Measurements from ENCODE around the gene OXCT2.
"Not testable (repeated sequence)": the region's sequence is repeated elsewhere in the genome, so short reads cannot be mapped to it uniquely, and the experiment has no call there.

Gene OXCT2

DNA sequence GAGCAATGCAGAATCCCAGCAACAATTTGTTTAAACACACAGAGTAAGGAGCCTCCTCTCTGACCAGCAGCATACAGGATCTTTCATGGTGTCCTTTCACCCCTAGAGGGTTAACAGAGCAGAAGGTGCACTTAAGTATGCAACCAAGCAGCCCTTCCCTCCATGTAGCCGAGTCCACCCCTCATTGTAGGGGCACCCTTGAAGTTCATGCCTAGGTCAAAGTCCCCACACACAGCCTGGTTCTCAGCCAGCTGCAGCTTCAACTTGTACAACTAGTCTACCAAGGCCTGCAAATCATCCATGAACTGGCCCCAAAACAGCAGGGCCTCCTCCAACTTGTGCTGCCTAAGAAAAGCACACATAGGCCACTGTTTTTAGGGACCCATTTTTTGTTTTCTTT, 24.5 kb upstream of the OXCT2 start:
- TF ChIP-seq, protein P1, sequence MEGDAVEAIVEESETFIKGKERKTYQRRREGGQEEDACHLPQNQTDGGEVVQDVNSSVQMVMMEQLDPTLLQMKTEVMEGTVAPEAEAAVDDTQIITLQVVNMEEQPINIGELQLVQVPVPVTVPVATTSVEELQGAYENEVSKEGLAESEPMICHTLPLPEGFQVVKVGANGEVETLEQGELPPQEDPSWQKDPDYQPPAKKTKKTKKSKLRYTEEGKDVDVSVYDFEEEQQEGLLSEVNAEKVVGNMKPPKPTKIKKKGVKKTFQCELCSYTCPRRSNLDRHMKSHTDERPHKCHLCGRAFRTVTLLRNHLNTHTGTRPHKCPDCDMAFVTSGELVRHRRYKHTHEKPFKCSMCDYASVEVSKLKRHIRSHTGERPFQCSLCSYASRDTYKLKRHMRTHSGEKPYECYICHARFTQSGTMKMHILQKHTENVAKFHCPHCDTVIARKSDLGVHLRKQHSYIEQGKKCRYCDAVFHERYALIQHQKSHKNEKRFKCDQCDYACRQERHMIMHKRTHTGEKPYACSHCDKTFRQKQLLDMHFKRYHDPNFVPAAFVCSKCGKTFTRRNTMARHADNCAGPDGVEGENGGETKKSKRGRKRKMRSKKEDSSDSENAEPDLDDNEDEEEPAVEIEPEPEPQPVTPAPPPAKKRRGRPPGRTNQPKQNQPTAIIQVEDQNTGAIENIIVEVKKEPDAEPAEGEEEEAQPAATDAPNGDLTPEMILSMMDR (IDR thresholded peaks at IDR 0.05; ENCODE audit: low read depth, low read length, missing control alignments) = no peak
- no peak overlapping the region for H3K4me3 ChIP-seq (ENCODE audit: low read depth, low read length)
- DNase-seq (ENCODE audit: low read depth) = no peak

DNA sequence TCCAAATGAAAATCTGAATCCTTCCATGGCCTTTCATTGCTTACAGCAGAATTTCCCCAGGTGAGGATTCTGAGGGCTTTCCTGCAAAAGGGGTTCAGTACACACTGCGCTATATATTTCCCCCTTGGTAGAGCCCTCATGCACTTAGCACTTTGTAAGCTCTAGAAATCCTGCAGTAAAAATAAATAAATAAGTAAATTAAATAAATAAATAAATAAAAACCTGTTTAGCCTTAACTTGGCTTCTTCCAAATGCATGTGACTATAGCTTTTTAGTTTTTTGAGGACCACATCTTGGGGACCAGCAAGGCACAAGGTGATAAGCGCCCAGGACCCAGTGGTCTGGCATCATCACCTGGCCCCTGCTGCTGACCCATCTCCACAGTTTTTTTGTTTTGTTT, 20.7 kb upstream of the OXCT2 start:
- no peak overlapping the region for H3K4me3 ChIP-seq (ENCODE audit: low read depth, low read length)
- TF ChIP-seq, protein P1 (IDR thresholded peaks at IDR 0.05; ENCODE audit: low read depth, low read length, missing control alignments) = no peak
- DNase-seq (ENCODE audit: low read depth) = no peak

DNA sequence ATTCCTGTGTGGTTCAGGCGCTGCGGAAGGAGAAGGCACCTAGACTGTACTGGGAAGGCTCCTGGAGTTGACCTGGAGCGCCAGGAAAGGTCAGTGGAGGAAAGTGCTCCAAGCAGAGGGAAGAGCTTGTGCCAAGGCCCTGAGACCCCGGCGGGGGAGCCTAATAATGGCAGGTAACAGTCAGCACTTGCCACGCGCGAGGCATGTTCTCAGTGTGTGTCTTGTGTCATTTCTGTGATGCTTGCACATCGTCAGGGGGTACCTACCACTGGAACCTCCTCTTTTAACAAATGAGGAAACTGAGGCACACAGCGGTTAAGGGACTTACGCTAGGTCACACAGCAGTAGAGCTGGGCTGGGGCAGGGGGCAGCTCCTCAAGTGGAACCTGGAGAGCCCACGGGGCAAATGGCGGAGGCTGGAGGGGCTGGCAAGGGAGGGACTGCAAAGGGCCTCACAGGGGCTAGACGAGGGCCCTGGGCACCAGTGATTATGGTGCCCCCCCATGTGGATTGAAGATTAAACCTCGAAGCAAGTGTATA, 18.5 kb upstream of the OXCT2 start:
- peak overlapping the region; percentile 89 for H3K4me3 ChIP-seq (ENCODE audit: low read depth, low read length)
- TF ChIP-seq, protein P1 (IDR thresholded peaks at IDR 0.05; ENCODE audit: low read depth, low read length, missing control alignments) = no peak

DNA sequence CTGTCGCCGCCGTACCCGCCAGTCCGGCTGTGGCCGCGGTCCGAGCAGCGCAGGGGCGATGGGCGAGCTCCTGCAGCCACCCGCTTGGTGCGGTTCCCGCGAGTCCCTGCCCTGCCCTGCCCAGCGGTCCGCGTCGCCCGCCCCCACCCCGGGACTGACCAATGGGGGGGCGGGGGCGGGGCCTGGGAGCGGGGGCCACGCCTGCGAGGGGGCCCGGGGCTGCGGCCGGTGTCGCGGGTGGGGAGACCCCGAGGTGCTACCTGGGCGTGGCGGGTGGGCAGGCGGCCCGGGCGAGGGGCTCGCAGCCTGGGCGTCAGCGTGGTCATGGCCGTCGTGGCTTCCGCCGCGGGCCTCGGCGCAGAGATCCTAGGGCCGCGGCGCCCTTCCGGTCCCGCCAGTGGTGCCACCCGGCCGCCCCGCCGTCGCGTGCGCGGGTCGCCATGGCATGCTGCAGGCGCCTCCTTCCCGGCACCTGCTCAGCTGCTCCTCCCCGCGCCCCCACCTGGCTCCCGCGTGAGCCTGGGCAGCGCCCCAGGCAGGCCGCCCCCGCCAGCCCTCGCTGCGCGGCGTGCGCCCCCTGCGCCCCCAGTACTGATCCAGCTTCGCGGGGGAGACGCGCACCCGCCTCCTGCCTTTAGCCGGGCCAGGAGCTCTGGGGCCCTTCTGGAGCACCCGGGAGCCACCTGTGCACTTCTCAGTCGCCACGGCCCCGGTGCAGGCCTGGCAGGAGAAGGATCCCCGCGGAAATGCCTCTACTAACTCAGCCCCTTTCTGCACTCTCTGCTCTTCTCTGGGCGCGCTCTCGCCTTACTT, 17.8 kb upstream of the OXCT2 start, which contains the start of gene BMP8B:
Gene BMP8B (minus strand): TSS at position 108 of the 813 bp plus-strand sequence. CDS start 380 bp downstream, outside the sequence.
- no peak for DNase-seq (ENCODE audit: low read depth)
- TF ChIP-seq, protein P1 (IDR thresholded peaks at IDR 0.05; ENCODE audit: low read depth, low read length, missing control alignments) = no peak
- H3K4me3 ChIP-seq (ENCODE audit: low read depth, low read length) = peak within 1 kb of the TSS; percentile 89

More for the DNA sequence above, 18.5 kb upstream of the OXCT2 start:
- DNase-seq (ENCODE audit: low read depth) = no peak

DNA sequence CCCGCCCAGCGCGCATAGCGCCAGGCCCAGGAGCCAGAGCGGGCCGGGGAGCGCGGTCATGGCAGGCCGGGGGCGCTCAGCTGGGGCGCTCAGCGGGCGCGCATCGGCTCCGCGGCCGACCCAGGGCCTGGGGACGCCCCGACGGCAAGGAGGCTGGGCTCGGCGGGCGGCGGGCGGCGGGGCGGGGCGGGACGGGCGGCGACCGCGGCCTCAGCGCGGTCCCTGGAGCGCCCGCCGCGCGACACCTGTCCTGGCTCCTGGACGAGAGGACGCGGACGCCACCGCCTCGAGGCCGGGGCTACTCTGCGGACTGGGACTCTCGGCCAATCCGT, 17.2 kb upstream of the OXCT2 start:
- DNase-seq (ENCODE audit: low read depth) = no peak
- H3K4me3 ChIP-seq (ENCODE audit: low read depth, low read length) = peak overlapping the region; percentile 89
- TF ChIP-seq, protein P1 (IDR thresholded peaks at IDR 0.05; ENCODE audit: low read depth, low read length, missing control alignments) = no peak

DNA sequence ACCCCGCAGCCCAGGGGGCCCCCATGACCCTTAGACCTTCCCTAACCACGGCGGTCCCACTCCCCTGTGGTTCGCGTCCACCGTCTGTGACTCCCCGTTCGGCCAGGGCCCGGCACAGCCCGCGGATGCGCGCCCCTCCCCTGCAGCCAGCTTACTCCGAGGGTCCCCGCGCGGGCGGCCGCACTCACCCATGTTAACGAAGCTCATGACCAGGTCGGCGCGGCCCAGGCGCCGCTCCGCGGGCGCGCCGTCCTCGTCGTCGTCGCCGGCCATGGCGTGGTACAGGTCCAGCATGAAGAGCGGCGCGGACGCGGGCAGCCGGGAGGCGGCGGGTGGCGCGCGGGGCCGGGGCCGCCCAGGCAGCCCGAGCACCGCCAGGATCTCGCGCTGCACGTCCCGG, 16.8 kb upstream of the OXCT2 start:
- not testable (repeated sequence) for DNase-seq (ENCODE audit: low read depth)
- peak overlapping the region; percentile 89 for H3K4me3 ChIP-seq (ENCODE audit: low read depth, low read length)

DNA sequence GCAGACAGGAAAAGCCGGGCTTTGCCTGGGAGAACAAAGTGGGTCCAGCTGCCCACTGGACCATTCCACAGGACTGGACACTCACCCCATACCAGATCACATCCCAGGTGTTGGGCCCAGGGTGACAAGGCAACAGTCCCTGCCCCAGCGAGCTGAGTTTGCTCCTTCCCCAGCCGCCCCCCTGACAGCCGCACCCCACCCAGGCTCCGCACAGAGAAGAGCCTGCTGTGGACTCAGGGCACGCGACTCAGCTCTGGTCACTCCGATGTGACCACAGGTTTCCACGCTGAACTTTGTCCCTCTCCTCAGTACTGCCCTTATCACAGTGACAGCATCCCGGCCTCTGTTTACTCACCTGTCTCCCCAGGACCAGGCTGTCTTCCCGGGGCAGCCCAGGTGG, 16.3 kb upstream of the OXCT2 start:
- H3K4me3 ChIP-seq (ENCODE audit: low read depth, low read length) = peak overlapping the region; percentile 49
- no peak for DNase-seq (ENCODE audit: low read depth)
- TF ChIP-seq, protein P1 (IDR thresholded peaks at IDR 0.05; ENCODE audit: low read depth, low read length, missing control alignments) = no peak

DNA sequence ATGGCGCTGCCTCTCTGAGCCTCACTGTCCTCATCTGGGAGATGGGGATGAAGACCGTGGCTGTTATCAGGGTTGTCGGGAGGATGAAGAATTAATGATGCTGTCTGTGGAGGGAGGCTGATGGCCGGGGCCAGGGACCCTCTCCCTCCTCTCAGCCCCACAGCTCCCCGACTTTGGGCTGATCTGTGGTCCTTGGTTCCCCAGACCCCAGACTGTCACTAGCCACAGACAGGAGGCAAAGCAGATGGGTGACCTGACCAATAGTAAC, 15.9 kb upstream of the OXCT2 start:
- DNase-seq (ENCODE audit: low read depth) = not testable (repeated sequence)
- peak overlapping the region; percentile 49 for H3K4me3 ChIP-seq (ENCODE audit: low read depth, low read length)

DNA sequence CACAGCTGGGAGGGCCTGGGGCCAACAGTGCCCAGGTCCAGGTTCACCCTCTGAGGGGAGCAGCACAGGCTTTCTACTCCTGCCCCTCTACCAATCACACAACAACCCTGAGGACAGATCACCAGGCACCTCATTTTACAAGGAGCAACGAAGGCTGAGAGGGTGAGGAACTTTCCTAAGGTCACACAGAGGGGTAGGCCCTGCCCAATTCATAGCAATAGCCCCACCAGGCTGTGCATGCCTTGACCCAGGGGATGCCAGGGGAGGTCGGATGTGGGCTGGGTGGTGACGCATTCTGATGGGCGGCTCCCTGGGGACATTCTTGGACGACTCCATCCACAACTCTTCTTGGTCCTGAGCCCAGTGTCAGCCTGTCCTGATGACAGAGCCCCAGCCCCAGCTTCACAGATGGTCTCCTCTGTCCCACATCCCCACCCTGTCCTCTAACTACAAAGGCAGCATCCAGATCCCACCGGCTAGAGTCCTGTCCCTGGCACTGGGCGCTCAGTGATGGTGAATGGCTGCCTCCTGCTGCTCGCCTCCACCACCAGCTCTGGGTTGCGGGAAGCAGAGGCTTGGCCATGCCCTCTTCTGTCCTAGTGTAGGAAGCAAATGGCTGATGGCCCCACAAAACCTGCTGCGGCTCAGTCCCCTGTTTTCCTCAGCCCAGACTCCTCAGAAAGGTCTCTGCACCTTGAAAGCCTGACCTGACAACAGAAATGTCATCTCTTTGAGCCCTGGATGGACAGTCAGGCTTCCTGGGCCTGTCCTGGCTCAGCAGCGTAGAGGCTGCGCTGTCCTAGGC, 15.4 kb upstream of the OXCT2 start:
- not testable (repeated sequence) for H3K4me3 ChIP-seq (ENCODE audit: low read depth, low read length); DNase-seq (ENCODE audit: low read depth)

DNA sequence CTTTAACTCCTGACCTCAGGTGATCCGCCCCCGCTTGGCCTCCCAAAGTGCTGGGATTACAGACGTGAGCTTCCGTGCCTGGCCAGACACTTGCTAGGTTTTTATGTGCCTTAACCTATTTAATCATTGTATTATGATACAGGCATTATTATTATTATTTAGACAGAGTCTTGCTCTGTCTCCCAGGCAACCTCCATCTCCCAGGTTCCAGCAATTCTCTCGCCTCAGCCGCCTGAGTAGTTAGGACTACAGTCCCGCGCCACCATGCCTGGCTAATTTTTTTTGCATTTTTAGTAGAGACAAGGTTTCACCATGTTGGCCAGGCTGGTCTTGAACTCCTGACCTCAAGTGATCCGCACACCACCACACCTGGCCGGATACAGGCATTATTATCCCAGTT, 11.5 kb upstream of the OXCT2 start:
- DNase-seq (ENCODE audit: low read depth); H3K4me3 ChIP-seq (ENCODE audit: low read depth, low read length): not testable (repeated sequence)
